Measurements from ENCODE around the gene ATG16L2. TPM values are rescaled to one million over a fixed set of nuclear protein-coding genes. Genes with fewer than 3 reads are reported as not detected.

The ATG16L2 gene
- total and polyA plus RNA-seq, 2 donors (not counting 1 experiment from before 2014, with no cell fraction given) = 212 to 350 TPM

DNA sequence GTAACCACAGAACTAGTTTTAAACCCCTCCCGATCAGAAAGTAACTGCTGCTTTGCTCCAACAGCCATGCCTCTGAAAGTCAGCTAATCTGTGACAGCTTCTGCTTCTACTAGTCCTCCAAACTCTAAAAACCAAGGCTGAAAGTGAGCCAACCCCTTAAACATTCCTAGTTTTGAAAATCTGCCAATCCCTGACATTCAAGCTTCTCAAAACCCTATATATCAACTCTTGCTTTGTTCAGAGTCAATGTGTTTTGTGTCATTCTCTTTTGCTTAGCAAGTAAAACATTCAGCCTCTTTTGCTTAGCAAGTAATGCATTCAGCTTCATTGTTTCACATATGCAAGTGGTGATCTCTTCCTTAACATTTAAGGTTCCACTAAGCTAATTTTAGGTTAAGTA is 56.9 kb downstream of the ATG16L2 start:
- Mint-ChIP-seq H3K4me1 (peaks cover 6% of the 10 kb centered on the region), H3K27ac (peak overlapping the region; percentile 56), H3K9me3 (ENCODE audit: insufficient read depth) (no peaks in the 10 kb centered on the region), H3K4me3 (no peak overlapping the region), H3K27me3 (no peaks in the 10 kb centered on the region)
- Histone ChIP-seq H3K4me1 (ENCODE audit: control insufficient read depth in 2 of 2, insufficient read depth in 2 of 2, low read length in 2 of 2) (no peaks in the 10 kb centered on the region), H4K20me1 (ENCODE audit: control insufficient read depth, insufficient read depth, low read length, poor library complexity, severe bottlenecking) (peaks cover 4% of the 10 kb centered on the region), H3K4me2 (replicated peaks; ENCODE audit: low read depth, low read length, poor library complexity, severe bottlenecking) (no peak overlapping the region), H3K27ac (ENCODE audit: low read length in 2 of 2) (peak overlapping the region in 1 of 2 donors; percentile 52), H3K9ac (ENCODE audit: low read length) (no peak overlapping the region), H3K79me2 (ENCODE audit: control insufficient read depth, insufficient read depth, low read length) (peaks cover 74% of the 10 kb centered on the region), H3K36me3 (replicated peaks in 1 of 2; ENCODE audit: control extremely low read depth in 1 of 2, control insufficient read depth in 1 of 2, extremely low read depth in 1 of 2, insufficient read depth in 2 of 2, low read length in 1 of 2) (peaks cover 15 to 83% of the 10 kb centered on the region in 2 experiments), H2AFZ (ENCODE audit: insufficient read depth, low read depth, low read length, poor library complexity, severe bottlenecking) (no peak overlapping the region), H3K9me3 (ENCODE audit: control extremely low read depth in 1 of 3, control insufficient read depth in 2 of 3, insufficient read depth in 1 of 3, low read length in 2 of 3) (no peaks in the 10 kb centered on the region), H3K4me3 (ENCODE audit: control extremely low read depth in 1 of 5, extremely low read depth in 1 of 5, insufficient read depth in 1 of 5, low read depth in 2 of 5, low read length in 4 of 5) (no peak overlapping the region), H3K27me3 (replicated peaks in 1 of 4; ENCODE audit: control extremely low read depth in 1 of 4, control insufficient read depth in 3 of 4, insufficient read depth in 4 of 4, low read length in 3 of 4) (no peaks in the 10 kb centered on the region)
- ChIA-PET POLR2A (no interaction called here), CTCF (interaction anchor here (1.0 kb wide), 1 partner anchor 10 kb away, joined by 3 read pairs; no protein-coding TSS in a partner anchor)
- DNase-seq (no peak), ATAC-seq (ENCODE audit: low read depth) (no peak)
- 92% methylated on average over 1 of the region's 1 CpG for WGBS (ENCODE audit: insufficient coverage)
- TF ChIP-seq, protein P1, sequence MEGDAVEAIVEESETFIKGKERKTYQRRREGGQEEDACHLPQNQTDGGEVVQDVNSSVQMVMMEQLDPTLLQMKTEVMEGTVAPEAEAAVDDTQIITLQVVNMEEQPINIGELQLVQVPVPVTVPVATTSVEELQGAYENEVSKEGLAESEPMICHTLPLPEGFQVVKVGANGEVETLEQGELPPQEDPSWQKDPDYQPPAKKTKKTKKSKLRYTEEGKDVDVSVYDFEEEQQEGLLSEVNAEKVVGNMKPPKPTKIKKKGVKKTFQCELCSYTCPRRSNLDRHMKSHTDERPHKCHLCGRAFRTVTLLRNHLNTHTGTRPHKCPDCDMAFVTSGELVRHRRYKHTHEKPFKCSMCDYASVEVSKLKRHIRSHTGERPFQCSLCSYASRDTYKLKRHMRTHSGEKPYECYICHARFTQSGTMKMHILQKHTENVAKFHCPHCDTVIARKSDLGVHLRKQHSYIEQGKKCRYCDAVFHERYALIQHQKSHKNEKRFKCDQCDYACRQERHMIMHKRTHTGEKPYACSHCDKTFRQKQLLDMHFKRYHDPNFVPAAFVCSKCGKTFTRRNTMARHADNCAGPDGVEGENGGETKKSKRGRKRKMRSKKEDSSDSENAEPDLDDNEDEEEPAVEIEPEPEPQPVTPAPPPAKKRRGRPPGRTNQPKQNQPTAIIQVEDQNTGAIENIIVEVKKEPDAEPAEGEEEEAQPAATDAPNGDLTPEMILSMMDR (IDR thresholded peaks at IDR 0.05) = no peak
- no peak for TF ChIP-seq EZH2 (IDR thresholded peaks at IDR 0.05; ENCODE audit: borderline replicate concordance, insufficient read depth, low read depth, low read length, poor library complexity, severe bottlenecking)
- intact Hi-C loops (cut with micrococcal nuclease) = no loop called here

- POLR2A ChIA-PET = interaction anchor here (0.5 to 0.6 kb wide), 2 partner anchors 8 to 85 kb away, joined by 4 to 8 read pairs; no protein-coding TSS in a partner anchor
- H3K27me3 Mint-ChIP-seq = no peaks in the 10 kb centered on the region
- H3K9me3 Mint-ChIP-seq (ENCODE audit: insufficient read depth) = no peaks in the 10 kb centered on the region
- Histone ChIP-seq H3K79me2 (ENCODE audit: control insufficient read depth, insufficient read depth, low read length) (peaks cover 76% of the 10 kb centered on the region), H3K4me1 (ENCODE audit: control insufficient read depth in 2 of 2, insufficient read depth in 2 of 2, low read length in 2 of 2) (no peaks in the 10 kb centered on the region), H3K9ac (ENCODE audit: low read length) (no peak overlapping the region), H3K4me3 (ENCODE audit: control extremely low read depth in 1 of 5, extremely low read depth in 1 of 5, insufficient read depth in 1 of 5, low read depth in 2 of 5, low read length in 4 of 5) (no peak overlapping the region), H3K27me3 (replicated peaks in 1 of 4; ENCODE audit: control extremely low read depth in 1 of 4, control insufficient read depth in 3 of 4, insufficient read depth in 4 of 4, low read length in 3 of 4) (no peaks in the 10 kb centered on the region), H3K9me3 (ENCODE audit: control extremely low read depth in 1 of 3, control insufficient read depth in 2 of 3, insufficient read depth in 1 of 3, low read length in 2 of 3) (no peaks in the 10 kb centered on the region), H2AFZ (ENCODE audit: insufficient read depth, low read depth, low read length, poor library complexity, severe bottlenecking) (no peak overlapping the region), H3K27ac (ENCODE audit: low read length in 2 of 2) (peak overlapping the region in 1 of 2 donors; percentile 36), H3K36me3 (replicated peaks in 1 of 2; ENCODE audit: control extremely low read depth in 1 of 2, control insufficient read depth in 1 of 2, extremely low read depth in 1 of 2, insufficient read depth in 2 of 2, low read length in 1 of 2) (peaks cover 16 to 80% of the 10 kb centered on the region in 2 experiments), H4K20me1 (ENCODE audit: control insufficient read depth, insufficient read depth, low read length, poor library complexity, severe bottlenecking) (peaks cover 4% of the 10 kb centered on the region), H3K4me2 (replicated peaks; ENCODE audit: low read depth, low read length, poor library complexity, severe bottlenecking) (no peak overlapping the region)
- no peak for DNase-seq
- no peak for ATAC-seq (ENCODE audit: low read depth)
- CTCF ChIA-PET = interaction anchor here (1.0 kb wide), 1 partner anchor 11 kb away, joined by 3 read pairs; no protein-coding TSS in a partner anchor
- peaks cover 4% of the 10 kb centered on the region for H3K4me1 Mint-ChIP-seq
- H3K4me3 Mint-ChIP-seq = no peak overlapping the region
- no peak overlapping the region for H3K27ac Mint-ChIP-seq
- TF ChIP-seq, protein P1 (IDR thresholded peaks at IDR 0.05) = no peak
- no peak for TF ChIP-seq EZH2 (IDR thresholded peaks at IDR 0.05; ENCODE audit: borderline replicate concordance, insufficient read depth, low read depth, low read length, poor library complexity, severe bottlenecking)
- no CpG with 5 or more reads among the region's 1 CpG for WGBS (ENCODE audit: insufficient coverage)
- intact Hi-C loops (cut with micrococcal nuclease) = no loop called here
Observed at GRCh38 chr11:72872012-72872411, 57.8 kb downstream of the ATG16L2 start.
